Stomach (tissue), 9 donors: ENCODE results near the gene SMAD2. TPM values are rescaled to one million over a fixed set of nuclear protein-coding genes. Genes with fewer than 3 reads are reported as not detected.

Experiments
- DNase-seq, 2 donors: peaks; one replicate each; pipeline versions ENCODE4 v3.0.0 to v3.0.0-alpha.2; 2013 to 2019
- H3K27ac ChIP-seq, 5 donors: fragments of 200-600 bp in 4 of 5; sonication (generic) in 4 of 5; one replicate each; pipeline ENCODE4 v1.5.1; 2013 to 2019; ENCODE audit warnings: mild to moderate bottlenecking in 1 of 5, moderate library complexity in 1 of 5
- H3K27me3 ChIP-seq, 3 donors: fragments of 200-600 bp; sonication (generic); one replicate each; pipeline ENCODE4 v1.5.1; 2017 to 2019; ENCODE audit warnings: mixed run types in 1 of 3
- H3K36me3 ChIP-seq, 4 donors: fragments of 200-600 bp; sonication (generic); 1 replicate in 3 of 4; 2 replicates in 1 of 4; pipeline ENCODE4 v1.5.1; 2016 to 2019
- H3K4me1 ChIP-seq, 4 donors: fragments of 200-600 bp; sonication (generic); one replicate each; pipeline ENCODE4 v1.5.1; 2016 to 2019
- H3K4me3 ChIP-seq, 4 donors: fragments of 200-600 bp; sonication (generic) in 3 of 4; one replicate each; pipeline ENCODE4 v1.5.1; 2016 to 2019; ENCODE audit warnings: mild to moderate bottlenecking in 1 of 4
- H3K9me3 ChIP-seq, 4 donors: fragments of 200-600 bp; sonication (generic); one replicate each; pipeline ENCODE4 v1.5.1; 2016 to 2019
- EP300 ChIP-seq: sonication (generic); formaldehyde crosslinking; IDR thresholded peaks from one replicate; pipeline ENCODE4 v1.6.1; 2017; ENCODE audit warnings: antibody characterized with exemption
- POLR2A ChIP-seq, 4 donors: fragments of 450-650 bp; IDR thresholded peaks; one replicate each; pipeline ENCODE4 v1.6.1; 2016; ENCODE audit warnings: antibody characterized with exemption in 4 of 4, control low read depth in 2 of 4, mild to moderate bottlenecking in 1 of 4, moderate library complexity in 1 of 4
- POLR2AphosphoS5 ChIP-seq, 3 donors: sonication (generic); formaldehyde crosslinking; IDR thresholded peaks; one replicate each; pipeline ENCODE4 v1.6.1; 2016; ENCODE audit warnings: antibody characterized with exemption in 3 of 3
- WGBS, 5 donors: extraction: QIAGEN DNeasy Blood & Tissue Kit in 3 of 5; methylation state at CpG; one replicate each; pipeline versions ENCODE4 v1.1.5 to v1.1.7; 2013 to 2018; 5-methylcytosine and 5-hydroxymethylcytosine counted together
- intact Hi-C: fragments of 100-400 bp; cut with DNase I; formaldehyde crosslinking; loops from one replicate; pipeline ENCODE4 v1.15.1; 2023; ENCODE audit warnings: low total_unique reads
- polyA plus RNA-seq, 3 donors: library from polyadenylated mRNA; stranded (reverse); fragments of 200-250 nt; gene quantifications; one replicate each; pipeline ENCODE4 v1.2.3, GENCODE V29; 2013
- total RNA-seq, 5 donors: library from RNA; depleted of rRNA; stranded (reverse); fragments of >200 nt; gene quantifications; one replicate each; pipeline versions ENCODE4 v1.1.0 to v1.2.3, GENCODE V29; 2014 to 2016
- TF ChIP-seq, protein P1 (sequence below), 7 experiments: fragments of 450-650 bp in 4 of 7; fragments of 200-600 bp in 3 of 7; sonication (generic) in 3 of 7; IDR thresholded peaks; one replicate each; pipeline ENCODE4 v1.5.1; 2016 to 2019; ENCODE audit warnings: antibody characterized with exemption in 7 of 7, control low read depth in 2 of 7, mild to moderate bottlenecking in 1 of 7
- donor health status: healthy with polysubstance abuse.
- donor health status: Bipolar disorder and iron deficiency.
- donor health status: healthy.

Gene SMAD2
- total and polyA plus RNA-seq, 8 donors, result 18.9 to 233 (median 46.3) TPM

DNA sequence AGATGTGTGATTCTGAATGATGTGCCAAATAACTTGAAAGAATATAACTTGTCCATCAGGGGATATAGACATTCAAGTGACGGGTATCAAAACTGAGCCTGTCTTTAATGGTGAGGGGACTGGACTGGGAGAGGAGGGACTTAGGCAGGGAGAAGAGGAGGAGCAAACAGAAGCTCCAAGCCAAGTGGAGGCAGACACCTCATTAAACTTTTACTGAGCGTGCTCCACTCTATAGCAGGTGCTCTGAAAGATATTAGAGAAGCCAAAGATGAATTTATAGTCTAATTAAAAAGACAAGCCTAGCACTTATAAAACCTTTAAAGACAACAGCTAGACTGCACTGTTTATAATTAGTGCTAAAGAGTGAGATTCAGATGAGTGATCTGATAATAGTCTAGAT lies 47.7 kb upstream of the SMAD2 start:
- TF ChIP-seq, protein P1, sequence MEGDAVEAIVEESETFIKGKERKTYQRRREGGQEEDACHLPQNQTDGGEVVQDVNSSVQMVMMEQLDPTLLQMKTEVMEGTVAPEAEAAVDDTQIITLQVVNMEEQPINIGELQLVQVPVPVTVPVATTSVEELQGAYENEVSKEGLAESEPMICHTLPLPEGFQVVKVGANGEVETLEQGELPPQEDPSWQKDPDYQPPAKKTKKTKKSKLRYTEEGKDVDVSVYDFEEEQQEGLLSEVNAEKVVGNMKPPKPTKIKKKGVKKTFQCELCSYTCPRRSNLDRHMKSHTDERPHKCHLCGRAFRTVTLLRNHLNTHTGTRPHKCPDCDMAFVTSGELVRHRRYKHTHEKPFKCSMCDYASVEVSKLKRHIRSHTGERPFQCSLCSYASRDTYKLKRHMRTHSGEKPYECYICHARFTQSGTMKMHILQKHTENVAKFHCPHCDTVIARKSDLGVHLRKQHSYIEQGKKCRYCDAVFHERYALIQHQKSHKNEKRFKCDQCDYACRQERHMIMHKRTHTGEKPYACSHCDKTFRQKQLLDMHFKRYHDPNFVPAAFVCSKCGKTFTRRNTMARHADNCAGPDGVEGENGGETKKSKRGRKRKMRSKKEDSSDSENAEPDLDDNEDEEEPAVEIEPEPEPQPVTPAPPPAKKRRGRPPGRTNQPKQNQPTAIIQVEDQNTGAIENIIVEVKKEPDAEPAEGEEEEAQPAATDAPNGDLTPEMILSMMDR (IDR thresholded peaks at IDR 0.05), result no peak
- no peak for TF ChIP-seq EP300
- no peak for TF ChIP-seq POLR2A (IDR thresholded peaks at IDR 0.05)
- no peak for TF ChIP-seq POLR2AphosphoS5 (IDR thresholded peaks at IDR 0.05)
- no peak overlapping the region for H3K4me3 ChIP-seq

DNA sequence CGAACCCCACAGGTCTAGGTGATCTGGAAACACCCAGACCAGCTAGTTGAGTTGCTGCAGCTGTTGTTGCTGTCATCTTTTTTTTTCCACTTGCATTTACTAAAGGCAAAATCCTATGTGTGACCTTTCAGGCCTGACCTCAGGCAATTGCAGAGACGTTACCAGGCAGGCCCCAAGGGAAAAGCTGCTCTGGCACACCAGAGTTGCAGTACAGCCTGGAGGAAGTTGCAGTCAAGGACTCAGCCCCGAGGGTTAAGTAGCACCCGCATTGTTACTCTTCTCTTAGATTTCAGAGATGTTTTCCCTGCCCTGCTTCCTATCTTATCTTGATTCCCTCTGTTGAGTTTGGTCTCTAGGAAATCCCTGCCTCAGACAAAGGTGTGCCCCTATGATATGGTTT lies 45.2 kb upstream of the SMAD2 start:
- no peaks in the 10 kb centered on the region for H3K36me3 ChIP-seq
- no peaks in the 10 kb centered on the region for H3K4me1 ChIP-seq
- TF ChIP-seq, protein P1 (IDR thresholded peaks at IDR 0.05), result no peak
- no peak for TF ChIP-seq EP300
- no peak for TF ChIP-seq POLR2AphosphoS5 (IDR thresholded peaks at IDR 0.05)
- H3K4me3 ChIP-seq, result no peak overlapping the region
- intact Hi-C loops, result no loop called here
- H3K27me3 ChIP-seq, result no peaks in the 10 kb centered on the region
- no peaks in the 10 kb centered on the region for H3K9me3 ChIP-seq
- DNase-seq, result no peak
- H3K27ac ChIP-seq, result no peak overlapping the region
- WGBS, 5 donors, result 51 to 63% (median 51%) methylated on average over 4 of the region's 4 CpGs

More for the DNA sequence above, 47.7 kb upstream of the SMAD2 start:
- H3K27me3 ChIP-seq, result no peaks in the 10 kb centered on the region
- no peak overlapping the region for H3K27ac ChIP-seq
- 94 to 100% (median 96%) methylated on average over 2 of the region's 2 CpGs for WGBS, 5 donors
- intact Hi-C loops, result no loop called here
- no peaks in the 10 kb centered on the region for H3K36me3 ChIP-seq
- no peaks in the 10 kb centered on the region for H3K4me1 ChIP-seq
- DNase-seq, result no peak
- H3K9me3 ChIP-seq, result no peaks in the 10 kb centered on the region

- no peaks in the 10 kb centered on the region for H3K4me1 ChIP-seq
- H3K27me3 ChIP-seq, result no peaks in the 10 kb centered on the region
- H3K9me3 ChIP-seq, result no peaks in the 10 kb centered on the region
- TF ChIP-seq EP300 (no peak), POLR2AphosphoS5 (IDR thresholded peaks at IDR 0.05) (no peak), POLR2A (IDR thresholded peaks at IDR 0.05) (no peak)
- TF ChIP-seq, protein P1 (IDR thresholded peaks at IDR 0.05), result no peak
- WGBS, 5 donors, result 63 to 75% (median 67%) methylated on average over 5 of the region's 5 CpGs
- no peak overlapping the region for H3K4me3 ChIP-seq
- H3K27ac ChIP-seq, result no peak overlapping the region
- no peaks in the 10 kb centered on the region for H3K36me3 ChIP-seq
- DNase-seq, result no peak
- intact Hi-C loops, result no loop called here
Observed at GRCh38 chr18:47975105-47975504, 44.6 kb upstream of the SMAD2 start.

DNA sequence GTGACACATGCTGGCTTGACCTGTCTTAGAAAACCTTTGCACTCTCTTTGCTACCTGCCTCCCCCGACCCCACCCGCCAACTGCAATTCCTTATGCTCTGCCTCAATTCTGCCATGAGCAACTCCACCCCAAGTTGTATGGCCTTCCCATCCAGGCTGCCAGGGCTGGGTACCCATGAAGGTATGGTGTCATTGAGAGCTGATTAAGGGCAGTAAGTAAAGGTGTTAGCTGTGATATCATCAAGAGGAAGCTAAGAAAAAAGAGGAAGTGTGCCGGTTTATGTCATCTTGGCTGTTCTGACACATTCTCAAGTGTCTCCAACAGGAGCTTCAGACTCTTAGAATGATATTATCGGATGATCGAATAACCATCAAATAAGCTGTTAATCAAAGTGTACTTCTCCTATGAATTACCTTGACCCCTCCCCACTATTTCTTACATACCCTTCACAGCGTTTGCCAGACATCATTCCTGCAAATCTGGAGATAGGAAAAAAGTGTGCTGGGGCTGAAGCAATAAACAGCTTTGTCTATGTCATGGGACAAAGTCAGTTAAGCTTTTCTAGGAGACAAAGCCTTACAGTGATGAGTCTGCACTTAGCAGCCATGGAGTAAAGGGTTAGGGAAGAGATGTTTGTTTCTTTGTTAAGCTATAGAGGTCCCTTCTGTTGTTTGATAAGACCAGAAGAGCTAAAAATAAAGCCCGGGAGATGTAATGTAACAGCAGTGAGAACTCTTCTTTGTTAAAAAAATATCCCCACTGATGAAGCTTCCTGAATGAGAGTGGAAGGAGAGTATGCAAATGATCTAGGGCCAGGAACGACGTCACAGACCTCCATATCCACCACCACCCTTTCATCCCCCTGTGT lies 40.4 kb upstream of the SMAD2 start:
- no peak for DNase-seq
- WGBS, 5 donors, result 74 to 85% (median 77%) methylated on average over 9 of the region's 9 CpGs
- H3K36me3 ChIP-seq, result no peaks in the 10 kb centered on the region
- H3K9me3 ChIP-seq, result no peaks in the 10 kb centered on the region
- no peak overlapping the region for H3K27ac ChIP-seq
- no peak overlapping the region for H3K4me3 ChIP-seq
- peaks cover 0 to 18% (median 9%) of the 10 kb centered on the region in 4 donors for H3K4me1 ChIP-seq
- TF ChIP-seq EP300, result no peak
- no peak for TF ChIP-seq POLR2A (IDR thresholded peaks at IDR 0.05)
- no peak for TF ChIP-seq POLR2AphosphoS5 (IDR thresholded peaks at IDR 0.05)
- TF ChIP-seq, protein P1 (IDR thresholded peaks at IDR 0.05), result no peak
- intact Hi-C loops, result no loop called here
- H3K27me3 ChIP-seq, result no peaks in the 10 kb centered on the region
